NB4 (cell line): ENCODE results near the gene TBXAS1.

Experiments used
- MYC ChIP-seq: IDR thresholded peaks from 2 replicates; pipeline ENCODE4 v1.6.1; 2011; ENCODE audit warnings: low read depth, low read length
- POLR2A ChIP-seq: IDR thresholded peaks from 2 replicates; pipeline ENCODE4 v1.6.1; 2011; ENCODE audit warnings: mild to moderate bottlenecking; ENCODE audit not compliant: insufficient read length; ENCODE audit errors: extremely low read depth
- TF ChIP-seq, protein P1 (sequence below): IDR thresholded peaks from one replicate; pipeline ENCODE4 v1.5.1; 2012; ENCODE audit warnings: low read depth, low read length
- TF ChIP-seq, protein P2 (sequence below): IDR thresholded peaks from 2 replicates; pipeline ENCODE4 v1.6.1; 2011; ENCODE audit warnings: low read depth, low read length

DNA sequence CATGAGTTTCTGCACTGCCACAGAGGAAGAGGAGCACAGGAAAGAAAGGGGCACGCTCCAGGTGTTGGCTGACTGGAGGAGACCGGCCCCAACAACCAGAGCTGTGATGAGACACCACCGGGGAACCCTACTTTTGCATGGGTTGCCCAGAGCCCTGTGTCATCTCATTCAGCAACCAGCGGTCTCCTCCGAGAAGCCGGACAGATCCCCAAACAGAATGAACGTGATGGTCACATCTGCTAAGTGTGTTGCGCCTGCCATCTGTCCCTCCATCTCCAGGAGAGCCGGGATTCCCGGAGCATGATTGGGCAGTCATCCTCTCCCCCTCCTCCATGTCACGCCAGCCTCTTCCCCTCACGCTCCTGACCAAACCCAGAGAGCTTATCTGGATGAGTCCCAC, 210.8 kb downstream of the TBXAS1 start:
- TF ChIP-seq, protein P1, sequence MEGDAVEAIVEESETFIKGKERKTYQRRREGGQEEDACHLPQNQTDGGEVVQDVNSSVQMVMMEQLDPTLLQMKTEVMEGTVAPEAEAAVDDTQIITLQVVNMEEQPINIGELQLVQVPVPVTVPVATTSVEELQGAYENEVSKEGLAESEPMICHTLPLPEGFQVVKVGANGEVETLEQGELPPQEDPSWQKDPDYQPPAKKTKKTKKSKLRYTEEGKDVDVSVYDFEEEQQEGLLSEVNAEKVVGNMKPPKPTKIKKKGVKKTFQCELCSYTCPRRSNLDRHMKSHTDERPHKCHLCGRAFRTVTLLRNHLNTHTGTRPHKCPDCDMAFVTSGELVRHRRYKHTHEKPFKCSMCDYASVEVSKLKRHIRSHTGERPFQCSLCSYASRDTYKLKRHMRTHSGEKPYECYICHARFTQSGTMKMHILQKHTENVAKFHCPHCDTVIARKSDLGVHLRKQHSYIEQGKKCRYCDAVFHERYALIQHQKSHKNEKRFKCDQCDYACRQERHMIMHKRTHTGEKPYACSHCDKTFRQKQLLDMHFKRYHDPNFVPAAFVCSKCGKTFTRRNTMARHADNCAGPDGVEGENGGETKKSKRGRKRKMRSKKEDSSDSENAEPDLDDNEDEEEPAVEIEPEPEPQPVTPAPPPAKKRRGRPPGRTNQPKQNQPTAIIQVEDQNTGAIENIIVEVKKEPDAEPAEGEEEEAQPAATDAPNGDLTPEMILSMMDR: no peak
- TF ChIP-seq, protein P2, sequence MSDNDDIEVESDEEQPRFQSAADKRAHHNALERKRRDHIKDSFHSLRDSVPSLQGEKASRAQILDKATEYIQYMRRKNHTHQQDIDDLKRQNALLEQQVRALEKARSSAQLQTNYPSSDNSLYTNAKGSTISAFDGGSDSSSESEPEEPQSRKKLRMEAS: no peak
- TF ChIP-seq MYC (no peak), POLR2A (no peak)
